Sciatic nerve (tissue), 2 donors: Measurements from ENCODE around the gene TCP10L. TPM values are rescaled to one million over a fixed set of nuclear protein-coding genes. Genes with fewer than 3 reads are reported as not detected.
A peak's percentile ranks its signal among the peaks of the same experiment; 100 is the strongest.
"Not testable (repeated sequence)": the region's sequence is repeated elsewhere in the genome, so short reads cannot be mapped to it uniquely, and the experiment has no call there.

Experiments used
- ATAC-seq: fragments of 200-7000 bp; cut with Tn5 transposase; one replicate; pipeline ENCODE4 v1.9.1; 2020; ENCODE audit warnings: mild to moderate bottlenecking, moderate library complexity
- DNase-seq: peaks from one replicate; pipeline ENCODE4 v3.0.0-alpha.2; 2020; ENCODE audit warnings: low spot score
- intact Hi-C: fragments of 100-400 bp; cut with DNase I; formaldehyde crosslinking; loops from one replicate; pipeline ENCODE4 v1.14.2; 2022
- total RNA-seq: library from RNA; stranded (reverse); fragmentation: NEBNext Ultra II Directional; extraction: Animal tissue kit (Norgen Biotek cat#: 25700); gene quantifications from one replicate; pipeline ENCODE4 v1.2.1, GENCODE V29; 2021
- donor health status: DM: no; HTN: no; CAD: no.
- donor health status: DM: no; HTN: no; CAD: no.

Gene TCP10L
- 1.9 TPM for total RNA-seq

- intact Hi-C loops = no loop called here
- DNase-seq (no peak), ATAC-seq (no peak)
Measured at GRCh38 chr21:32585042-32585710, at the start of gene TCP10L. Gene TCP10L (minus strand): TSS chr21:32585523. CDS start chr21:32584304, 1,219 bp downstream.

GRCh38 chr21:32626621-32627196 lies 41.4 kb upstream of the TCP10L start:
- intact Hi-C loops = no loop called here
- no peak for DNase-seq
- ATAC-seq = no peak

- DNase-seq, intact Hi-C loops, ATAC-seq: not testable (repeated sequence)
Measured at GRCh38 chr21:32618218-32618617, 32.9 kb upstream of the TCP10L start.

GRCh38 chr21:32613436-32614043 lies 28.2 kb upstream of the TCP10L start:
- no peak for DNase-seq
- ATAC-seq = no peak
- intact Hi-C loops = no loop called here

- intact Hi-C loops = no loop called here
- ATAC-seq = peak; percentile 53
- no peak for DNase-seq
Measured at GRCh38 chr21:32612999-32613337, 27.6 kb upstream of the TCP10L start.

- ATAC-seq = peak; percentile 96
- DNase-seq = peak; percentile 90
- intact Hi-C loops = no loop called here
Measured at GRCh38 chr21:32612075-32612998, 27.0 kb upstream of the TCP10L start, which contains the start of gene CFAP298. Gene CFAP298 (minus strand): TSS chr21:32612377. CDS start chr21:32612243, 134 bp downstream.

GRCh38 chr21:32611471-32611997 lies 26.2 kb upstream of the TCP10L start:
- intact Hi-C loops = no loop called here
- ATAC-seq = peak; percentile 6
- DNase-seq = no peak

GRCh38 chr21:32610940-32611339 lies 25.6 kb upstream of the TCP10L start:
- DNase-seq, intact Hi-C loops, ATAC-seq: not testable (repeated sequence)

GRCh38 chr21:32608851-32609250 lies 23.5 kb upstream of the TCP10L start:
- DNase-seq = no peak
- no peak for ATAC-seq
- intact Hi-C loops = no loop called here

GRCh38 chr21:32605469-32605868 lies 20.1 kb upstream of the TCP10L start:
- ATAC-seq = no peak
- intact Hi-C loops = no loop called here

GRCh38 chr21:32604464-32604863 lies 19.1 kb upstream of the TCP10L start:
- intact Hi-C loops = no loop called here
- ATAC-seq (no peak), DNase-seq (no peak)

More at GRCh38 chr21:32605469-32605868, 20.1 kb upstream of the TCP10L start:
- no peak for DNase-seq

GRCh38 chr21:32603131-32603530 lies 17.8 kb upstream of the TCP10L start:
- DNase-seq = no peak
- ATAC-seq = no peak

GRCh38 chr21:32602099-32602498 lies 16.8 kb upstream of the TCP10L start:
- ATAC-seq (no peak), DNase-seq (no peak)
- intact Hi-C loops = no loop called here

More at GRCh38 chr21:32603131-32603530, 17.8 kb upstream of the TCP10L start:
- intact Hi-C loops = no loop called here

GRCh38 chr21:32599526-32599925 lies 14.2 kb upstream of the TCP10L start:
- intact Hi-C loops = loop anchor here (10.0 kb wide), 1 partner anchor 195 kb away; no protein-coding TSS in a partner anchor
- DNase-seq (no peak), ATAC-seq (no peak)

- intact Hi-C loops = loop anchor here (10.0 kb wide), 1 partner anchor 194 kb away; no protein-coding TSS in a partner anchor
- DNase-seq (no peak), ATAC-seq (no peak)
Measured at GRCh38 chr21:32599091-32599490, 13.8 kb upstream of the TCP10L start.

- ATAC-seq = no peak
- intact Hi-C loops = loop anchor here (10.0 kb wide), 1 partner anchor 192 kb away; no protein-coding TSS in a partner anchor
- no peak for DNase-seq
Measured at GRCh38 chr21:32597205-32597604, 11.9 kb upstream of the TCP10L start.

GRCh38 chr21:32595431-32595830 lies 10.1 kb upstream of the TCP10L start:
- no peak for DNase-seq
- ATAC-seq = no peak
- intact Hi-C loops = loop anchor here (10.0 kb wide), 1 partner anchor 191 kb away; no protein-coding TSS in a partner anchor

GRCh38 chr21:32593690-32594089 lies 8.4 kb upstream of the TCP10L start:
- DNase-seq = no peak
- no peak for ATAC-seq
- intact Hi-C loops = loop anchor here (10.0 kb wide), 1 partner anchor 189 kb away; no protein-coding TSS in a partner anchor
